Skeletal muscle cell (primary cell): ENCODE results near the gene PIK3R5.

Experiments used
- DNase-seq: peaks from one replicate; pipeline ENCODE4 v3.0.0-alpha.2; 2010; ENCODE audit warnings: low read depth
- H3K4me3 ChIP-seq: 2 replicates; pipeline ENCODE4 v1.5.1; 2011; ENCODE audit warnings: low read depth, mild to moderate bottlenecking, control low read depth, low read length, moderate library complexity

Gene PIK3R5

GRCh38 chr17:8844229-8845218 is 121.0 kb downstream of the PIK3R5 start:
- no peak for DNase-seq
- H3K4me3 ChIP-seq: no peak overlapping the region

GRCh38 chr17:8843344-8843743 is 122.2 kb downstream of the PIK3R5 start:
- no peak overlapping the region for H3K4me3 ChIP-seq
- no peak for DNase-seq

DNA sequence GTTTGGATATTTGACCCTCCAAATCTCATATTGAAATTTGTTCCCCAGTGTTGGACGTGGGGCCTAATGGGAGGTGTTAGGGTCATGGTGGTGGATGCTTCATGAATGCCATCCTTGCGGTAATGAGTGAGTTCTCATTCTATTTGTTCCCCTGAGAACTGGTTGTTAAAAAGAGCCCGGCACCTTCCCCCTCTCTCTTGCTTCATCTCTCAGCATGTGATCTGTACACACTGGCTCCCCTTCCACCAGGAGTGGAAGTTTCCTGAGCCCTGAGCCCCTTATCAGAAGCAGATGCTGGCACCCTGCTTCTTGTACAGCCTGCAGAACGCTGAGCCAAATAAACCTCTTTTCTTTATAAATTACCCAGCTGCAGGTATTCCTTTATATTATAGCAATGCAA is 123.7 kb downstream of the PIK3R5 start:
- no peak for DNase-seq
- H3K4me3 ChIP-seq: no peak overlapping the region

DNA sequence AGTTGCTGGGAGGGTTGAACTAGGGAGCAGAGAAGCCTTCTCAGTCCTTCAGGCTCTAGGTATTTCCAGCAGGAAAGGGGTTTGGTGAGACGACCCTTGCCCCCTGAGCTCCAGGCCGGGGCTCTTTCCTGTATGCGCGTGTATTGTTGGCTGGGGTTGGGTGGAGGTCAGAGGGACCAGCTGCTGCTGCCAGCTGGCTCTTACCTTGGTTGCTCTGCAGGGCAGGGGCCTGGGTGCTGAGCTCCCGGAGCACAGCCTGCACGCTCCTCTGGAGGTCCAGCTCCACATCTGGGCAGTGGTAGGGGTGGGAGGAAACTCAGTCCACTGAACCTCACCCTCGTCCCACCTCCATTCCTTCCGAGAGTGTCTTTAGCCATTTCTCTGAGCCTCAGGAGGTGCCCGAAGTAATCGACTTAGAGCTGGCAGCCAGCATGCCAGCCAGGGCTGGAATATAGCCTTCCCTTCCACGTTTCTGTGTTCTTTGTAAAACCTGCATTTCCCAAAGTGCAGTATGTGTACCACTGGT is 126.0 kb downstream of the PIK3R5 start:
- no peak for DNase-seq
- H3K4me3 ChIP-seq: no peak overlapping the region

DNA sequence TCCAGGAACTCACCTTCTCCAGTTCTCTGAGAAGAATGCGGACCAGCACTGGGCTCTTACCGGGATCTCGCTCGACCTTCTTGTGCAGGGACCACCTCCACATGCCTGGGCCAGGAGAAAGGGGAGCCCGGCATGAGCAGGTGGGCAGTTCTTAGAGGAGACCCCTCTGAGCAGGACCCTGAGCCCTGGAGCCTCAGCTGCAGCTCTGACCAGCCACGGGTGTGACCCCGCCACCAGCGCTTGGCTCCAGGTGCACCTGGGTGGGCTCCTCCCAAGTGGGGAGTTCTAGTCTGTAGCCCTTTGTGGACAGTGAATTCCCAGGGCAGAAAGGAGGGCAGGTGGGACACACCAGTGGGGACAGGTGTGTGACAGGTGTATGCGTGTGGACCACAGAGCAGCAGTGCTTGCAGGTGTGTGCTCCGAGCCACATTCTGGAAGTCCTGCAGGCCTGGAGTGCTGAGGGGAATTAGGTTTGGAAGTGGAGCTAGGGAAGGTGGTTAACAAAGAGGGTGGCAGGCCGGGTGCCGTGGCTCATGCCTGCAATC is 126.9 kb downstream of the PIK3R5 start:
- H3K4me3 ChIP-seq: no peak overlapping the region
- DNase-seq: no peak

DNA sequence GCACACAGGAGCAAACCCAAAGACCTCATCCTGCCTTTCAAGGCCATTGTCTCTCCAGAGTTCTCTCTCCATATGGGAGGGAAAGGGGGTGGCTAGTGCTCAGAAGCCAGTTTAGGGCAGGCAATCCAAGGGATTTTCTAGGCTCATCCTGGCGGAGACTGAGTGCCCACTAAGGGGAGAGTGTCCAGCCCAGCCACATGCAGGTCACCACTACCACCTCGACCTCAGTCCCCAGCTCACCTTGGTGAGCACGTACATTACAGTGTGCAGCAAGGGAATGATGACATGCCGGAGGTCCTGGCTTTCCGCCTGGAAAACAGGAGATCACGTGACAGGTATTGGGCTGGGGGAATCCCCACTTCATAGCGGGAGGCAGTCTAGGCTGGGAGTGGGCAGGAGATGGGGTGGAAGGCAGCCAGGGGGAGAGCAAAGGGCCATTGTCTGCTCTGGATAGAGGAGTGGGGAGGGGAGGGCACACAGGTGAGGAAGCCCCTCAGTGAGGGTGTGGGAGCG is 127.9 kb downstream of the PIK3R5 start:
- DNase-seq: no peak

DNA sequence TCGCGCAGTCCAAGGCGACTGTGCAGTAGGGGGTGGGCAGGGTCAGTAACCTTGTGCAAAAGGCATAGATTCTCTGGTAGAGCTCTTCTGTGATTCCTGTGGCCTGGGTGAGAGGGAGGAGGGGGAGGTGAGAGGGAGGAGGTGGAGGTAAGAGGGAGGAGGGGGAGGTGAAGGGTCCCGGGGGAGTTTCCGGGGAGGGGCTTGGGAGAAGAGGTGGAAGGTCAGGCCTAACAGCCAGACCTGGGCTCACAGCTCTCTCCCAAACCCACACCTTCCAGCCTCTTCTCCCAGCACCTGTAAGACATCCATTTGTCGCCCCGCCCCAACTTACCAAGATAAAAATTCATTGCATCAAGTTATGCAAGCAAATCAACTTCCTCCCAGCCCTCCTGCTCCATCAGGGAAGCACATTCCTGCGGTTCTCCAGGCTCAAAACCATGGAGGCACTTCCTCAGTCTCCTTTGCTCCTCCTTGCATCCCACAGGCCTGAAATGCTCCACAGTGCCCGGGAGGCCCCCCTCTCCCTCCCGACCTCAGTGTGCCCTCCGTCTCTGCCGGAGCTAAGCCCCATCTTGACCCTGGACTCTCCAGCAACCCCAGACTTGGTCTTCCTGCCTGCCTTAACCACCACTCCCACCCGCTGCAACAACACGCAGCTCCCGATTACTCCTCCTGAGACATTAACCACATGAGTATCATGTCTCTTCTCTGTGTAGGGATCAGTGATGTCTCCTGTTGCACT is 128.5 kb downstream of the PIK3R5 start:
- no peak overlapping the region for H3K4me3 ChIP-seq
- DNase-seq: no peak

More for the DNA sequence above, 127.9 kb downstream of the PIK3R5 start:
- H3K4me3 ChIP-seq: no peak overlapping the region

- H3K4me3 ChIP-seq: no peak overlapping the region
- no peak for DNase-seq
Observed at GRCh38 chr17:8835631-8836364, 129.7 kb downstream of the PIK3R5 start.

- no peak for DNase-seq
- no peak overlapping the region for H3K4me3 ChIP-seq
Observed at GRCh38 chr17:8835106-8835505, 130.4 kb downstream of the PIK3R5 start.

DNA sequence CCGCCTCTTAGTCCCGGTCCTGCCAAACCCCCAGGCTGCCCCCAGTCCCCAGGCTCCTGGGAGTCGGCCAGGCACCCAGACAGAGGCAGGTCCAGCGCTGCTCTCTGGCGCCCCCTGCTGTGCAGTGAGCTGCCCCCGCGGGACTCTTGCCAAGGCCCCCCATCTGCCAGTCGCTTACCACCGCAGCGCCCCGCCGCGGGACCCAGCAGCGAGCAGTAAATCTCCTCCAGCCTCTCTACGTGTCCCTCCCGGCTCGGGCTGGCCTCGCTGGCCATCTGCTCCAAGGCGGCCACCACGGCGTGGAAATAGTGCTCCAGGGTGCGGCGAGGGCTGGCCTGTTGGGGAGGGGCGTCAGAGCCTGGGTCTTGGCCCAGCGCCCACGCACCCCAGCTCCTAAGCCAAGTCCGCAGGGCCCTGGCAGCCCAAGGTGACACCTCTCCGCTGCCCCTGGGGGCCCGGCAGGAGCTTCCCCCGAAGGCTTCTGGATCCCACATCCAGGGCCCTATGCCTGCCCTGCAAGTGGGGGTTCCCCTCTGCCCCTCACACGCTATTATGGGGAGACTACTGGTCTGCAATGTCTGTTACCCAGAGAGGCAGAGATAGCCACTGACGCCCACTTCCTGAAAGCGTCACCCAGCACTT is 132.7 kb downstream of the PIK3R5 start:
- no peak for DNase-seq

GRCh38 chr17:8831234-8831849 is 134.2 kb downstream of the PIK3R5 start:
- DNase-seq: no peak

More for the DNA sequence above, 132.7 kb downstream of the PIK3R5 start:
- H3K4me3 ChIP-seq: no peak overlapping the region

GRCh38 chr17:8830141-8830540 is 135.4 kb downstream of the PIK3R5 start:
- no peak overlapping the region for H3K4me3 ChIP-seq
- DNase-seq: no peak

More at GRCh38 chr17:8831234-8831849, 134.2 kb downstream of the PIK3R5 start:
- no peak overlapping the region for H3K4me3 ChIP-seq

DNA sequence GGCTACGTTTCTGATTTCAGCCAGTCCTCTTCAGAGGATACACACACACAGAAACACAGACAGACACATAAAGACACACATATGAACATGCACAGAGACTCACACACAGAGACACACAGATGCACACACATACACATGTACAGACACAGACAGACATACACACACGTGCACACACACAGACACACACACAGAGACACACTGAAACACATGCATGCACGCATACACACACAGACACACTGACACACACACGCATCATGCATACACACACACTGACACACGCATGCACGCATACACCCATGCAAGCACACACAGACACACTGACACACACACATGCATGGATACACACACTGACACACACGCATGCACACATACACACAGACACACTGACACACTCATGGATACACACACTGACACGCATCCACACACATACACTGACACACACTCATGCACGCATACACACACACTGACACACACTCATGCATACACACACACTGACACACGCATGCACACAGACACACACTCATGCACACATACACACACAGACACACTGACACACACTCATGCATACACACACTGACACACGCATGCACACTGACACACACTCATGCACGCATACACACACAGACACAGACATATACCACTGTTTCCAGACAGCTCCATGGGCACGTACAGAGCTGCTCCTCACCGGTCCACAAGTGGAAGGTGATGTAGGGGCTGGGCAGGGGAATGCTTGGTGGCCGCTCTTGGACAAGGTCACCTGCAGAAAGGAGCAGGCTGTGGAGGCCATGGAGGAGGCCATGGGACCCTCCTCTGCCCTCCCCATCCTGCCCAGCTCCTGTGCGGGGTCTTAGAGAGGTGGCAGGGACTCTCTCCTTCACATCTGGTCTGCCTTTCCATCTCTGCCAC is 136.2 kb downstream of the PIK3R5 start:
- DNase-seq: no peak
- no peak overlapping the region for H3K4me3 ChIP-seq
